HPDE6-E6E7 (cell line): Measurements from ENCODE around the gene NCAPD2.

Experiments used
- DNase-seq: peaks from one replicate; pipeline ENCODE4 v3.0.0; 2011; ENCODE audit warnings: missing footprints; ENCODE audit errors: extremely low spot score

Gene NCAPD2

GRCh38 chr12:6569786-6570185, 75.9 kb downstream of the NCAPD2 start:
- no peak for DNase-seq

- no peak for DNase-seq
Measured at GRCh38 chr12:6570264-6570887, 76.5 kb downstream of the NCAPD2 start.

- DNase-seq: no peak
Measured at GRCh38 chr12:6573001-6573400, 79.1 kb downstream of the NCAPD2 start.

GRCh38 chr12:6574576-6575295, 80.8 kb downstream of the NCAPD2 start:
- no peak for DNase-seq

- no peak for DNase-seq
Measured at GRCh38 chr12:6575648-6576047, 81.7 kb downstream of the NCAPD2 start.
